Endothelial cell of umbilical vein (primary cell): ENCODE results near the gene VANGL2. TPM values are rescaled to one million over a fixed set of nuclear protein-coding genes. Genes with fewer than 3 reads are reported as not detected.

ENCODE experiments used
- BruUV-seq: library from RNA; stranded (reverse); fragments of 400-500 nt; replicated peaks from 2 replicates; lab custom pipeline; 2021; lab: Mats Ljungman, UMichigan
- CTCF ChIA-PET: fragments of 300-600, 350-600 bp; sonication (Branson Sonifier 250); formaldehyde crosslinking; loops from one replicate; lab custom pipeline; 2021; ENCODE audit warnings: antibody characterized with exemption, inconsistent platforms; lab: Charles Lee
- POLR2A ChIA-PET: fragments of 300-600, 350-600 bp; sonication (Branson Sonifier 250); formaldehyde crosslinking; loops from one replicate; lab custom pipeline; 2021; ENCODE audit warnings: antibody characterized with exemption, inconsistent platforms; lab: Charles Lee
- DNase-seq: peaks from one replicate; pipeline ENCODE4 v3.0.0-alpha.2; 2011; ENCODE audit warnings: low read depth, low spot score
- FAIRE-seq: peaks from 2 replicates; lab custom pipeline; 2011; peaks lifted over from hg19 to GRCh38; lab: Jason Lieb, UNC
- H2AFZ ChIP-seq: 2 replicates; pipeline ENCODE4 v1.6.0; 2012; ENCODE audit warnings: low read depth, low read length, control low read depth, inconsistent platforms
- H3K27ac ChIP-seq: 2 replicates; pipeline ENCODE4 v1.5.1; 2011; ENCODE audit warnings: low read depth, mild to moderate bottlenecking, control low read depth, low read length, moderate library complexity; ENCODE audit not compliant: insufficient read depth
- H3K27me3 ChIP-seq, 2 experiments: 2 replicates each; pipeline versions ENCODE4 v1.6.0 to v1.6.1; 2011; ENCODE audit warnings: low read length in 2 of 2, mixed read lengths in 1 of 2; ENCODE audit not compliant: control insufficient read depth in 2 of 2, insufficient read depth in 2 of 2
- H3K36me3 ChIP-seq, 2 experiments: 2 replicates in 1 of 2; 3 replicates in 1 of 2; pipeline ENCODE4 v1.5.1; 2011; ENCODE audit warnings: low read length in 2 of 2, mild to moderate bottlenecking in 1 of 2, moderate library complexity in 1 of 2; ENCODE audit not compliant: control insufficient read depth in 2 of 2, insufficient read depth in 2 of 2; ENCODE audit errors: extremely low read depth in 1 of 2
- H3K4me1 ChIP-seq: 3 replicates; pipeline ENCODE4 v1.5.1; 2011; ENCODE audit warnings: mild to moderate bottlenecking, low read length; ENCODE audit not compliant: control insufficient read depth, insufficient read depth; ENCODE audit errors: extremely low read depth
- H3K4me2 ChIP-seq: 2 replicates; pipeline ENCODE4 v1.6.1; 2011; ENCODE audit warnings: low read length, control low read depth, mixed read lengths; ENCODE audit not compliant: insufficient read depth
- H3K4me3 ChIP-seq, 3 experiments: fragments of 200-600 bp in 1 of 3; sonication (generic), shearing (Covaris generic) in 1 of 3; replicated peaks in 1 of 3; 2 replicates each; pipeline ENCODE4 v1.5.1; 2011 to 2016; ENCODE audit warnings: control low read depth in 3 of 3, low read length in 3 of 3, mild to moderate bottlenecking in 2 of 3, inconsistent platforms in 1 of 3, low read depth in 1 of 3, moderate library complexity in 1 of 3; ENCODE audit not compliant: insufficient read depth in 1 of 3
- H3K79me2 ChIP-seq: 2 replicates; pipeline ENCODE4 v1.6.0; 2012; ENCODE audit warnings: low read length, inconsistent platforms; ENCODE audit not compliant: control insufficient read depth, insufficient read depth
- H3K9ac ChIP-seq: replicated peaks from 2 replicates; pipeline ENCODE3; 2011; ENCODE audit warnings: low read length, control low read depth; ENCODE audit not compliant: insufficient read depth; ENCODE audit errors: extremely low read depth
- H3K9me1 ChIP-seq: replicated peaks from 3 replicates; pipeline ENCODE4 v1.6.0; 2011; ENCODE audit warnings: mild to moderate bottlenecking, low read length; ENCODE audit not compliant: control insufficient read depth, insufficient read depth; ENCODE audit errors: extremely low read depth
- H3K9me3 ChIP-seq: replicated peaks from 2 replicates; pipeline ENCODE4 v1.5.1; 2012; ENCODE audit warnings: low read length, inconsistent platforms; ENCODE audit not compliant: control insufficient read depth, insufficient read depth
- H4K20me1 ChIP-seq: replicated peaks from 2 replicates; pipeline ENCODE3; 2011; ENCODE audit warnings: mild to moderate bottlenecking, low read length; ENCODE audit not compliant: control insufficient read depth, insufficient read depth; ENCODE audit errors: extremely low read depth
- EZH2 ChIP-seq: IDR thresholded peaks from 2 replicates; pipeline ENCODE4 v1.6.1; 2012; ENCODE audit warnings: borderline replicate concordance, low read depth, mild to moderate bottlenecking, moderate library complexity, low read length, inconsistent platforms; ENCODE audit not compliant: severe bottlenecking
- FOS ChIP-seq: IDR thresholded peaks from 2 replicates; pipeline ENCODE4 v1.6.1; 2011; ENCODE audit warnings: mild to moderate bottlenecking, low read length, moderate library complexity, borderline replicate concordance; ENCODE audit not compliant: insufficient read depth
- GATA2 ChIP-seq: IDR thresholded peaks from 2 replicates; pipeline ENCODE4 v1.7.0; 2011; ENCODE audit warnings: low read depth, mild to moderate bottlenecking, moderate library complexity, mixed read lengths, low read length; ENCODE audit not compliant: insufficient read length, insufficient read depth
- JUN ChIP-seq: IDR thresholded peaks from 2 replicates; pipeline ENCODE4 v1.6.1; 2011; ENCODE audit warnings: borderline replicate concordance, low read depth; ENCODE audit not compliant: insufficient read length, insufficient read depth
- MYC ChIP-seq: IDR thresholded peaks from one replicate; pipeline ENCODE4 v1.6.1; 2011; ENCODE audit warnings: mild to moderate bottlenecking, low read depth, low read length
- POLR2A ChIP-seq: IDR thresholded peaks from 2 replicates; pipeline ENCODE4 v1.6.1; 2012; ENCODE audit warnings: low read depth, mild to moderate bottlenecking, control low read depth, low read length
- POLR2AphosphoS5 ChIP-seq: IDR thresholded peaks from 2 replicates; pipeline ENCODE4 v1.6.1; 2012; ENCODE audit warnings: low read depth, mild to moderate bottlenecking, control low read depth, low read length, moderate library complexity; ENCODE audit not compliant: insufficient read depth
- dilution Hi-C: fragments of 300-500 bp; cut with MboI; formaldehyde crosslinking; loops from one replicate; pipeline ENCODE4 v1.15.0; 2019; ENCODE audit warnings: low sequenced_read_pairs; ENCODE audit not compliant: extremely low pct_ligation_motif_present
- intact Hi-C: fragments of 100-400 bp; cut with micrococcal nuclease; formaldehyde crosslinking; loops from one replicate; pipeline ENCODE4 v1.10.0; 2022
- polyA plus RNA-seq, 4 experiments: library from polyadenylated mRNA; depleted of rRNA in 3 of 4; stranded (reverse) in 3 of 4; unstranded in 1 of 4; fragments of >200 nt; gene quantifications; 2 replicates each; pipeline versions ENCODE4 v1.2.1 to v1.2.3, GENCODE V29; 2011 to 2012; ENCODE audit warnings: missing spikeins in 1 of 4
- total RNA-seq: library from RNA; stranded (reverse); gene quantifications from 2 replicates; pipeline ENCODE4 v1.2.3, GENCODE V29; 2021
- TF ChIP-seq, protein P1 (sequence below), 2 donors: IDR thresholded peaks; 1 replicate in 1 of 2; 2 replicates in 1 of 2; pipeline ENCODE4 v1.5.1; 2011; ENCODE audit warnings: low read length in 2 of 2, mild to moderate bottlenecking in 2 of 2, moderate library complexity in 2 of 2, control low read depth in 1 of 2, inconsistent platforms in 1 of 2, low read depth in 1 of 2; ENCODE audit not compliant: insufficient read depth in 1 of 2; ENCODE audit errors: extremely low read depth in 1 of 2
- TF ChIP-seq, protein P2 (sequence below): IDR thresholded peaks from 2 replicates; pipeline ENCODE4 v1.6.1; 2011; ENCODE audit not compliant: insufficient read depth, insufficient read length

VANGL2 gene
- total and polyA plus RNA-seq, 2 donors (not counting 3 experiments of a cell fraction or from before 2014, with no cell fraction given) = 0.01 TPM; not detected in 1

DNA sequence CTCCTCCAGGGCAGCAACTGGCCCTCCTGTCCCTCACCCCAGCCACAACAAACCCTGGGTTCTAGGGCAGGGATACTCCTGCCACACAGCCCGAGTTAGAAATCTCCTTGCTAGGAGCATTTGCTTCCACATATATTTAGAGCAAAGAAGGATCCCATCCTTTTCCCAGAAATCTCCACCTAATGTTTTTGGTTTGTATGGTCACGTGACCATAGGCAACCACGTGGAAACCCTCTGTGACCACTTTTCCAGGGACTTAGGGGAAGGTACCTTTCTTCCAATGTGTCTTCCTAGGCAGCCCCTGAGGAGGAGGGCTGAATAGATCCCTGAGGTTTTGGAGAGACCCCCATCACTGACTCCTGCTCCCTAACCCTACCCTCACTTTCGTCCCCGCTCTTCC is 25.5 kb downstream of the VANGL2 start:
- BruUV-seq = no TSS peak
- Histone ChIP-seq H3K27ac (no peak overlapping the region), H4K20me1 (no peaks in the 10 kb centered on the region), H3K9me3 (no peaks in the 10 kb centered on the region), H3K9ac (no peak overlapping the region), H3K27me3 (peaks cover 7 to 14% of the 10 kb centered on the region in 2 experiments), H3K9me1 (no peaks in the 10 kb centered on the region), H3K4me1 (no peaks in the 10 kb centered on the region), H3K4me2 (no peak overlapping the region), H2AFZ (no peak overlapping the region), H3K36me3 (no peaks in the 10 kb centered on the region), H3K79me2 (no peaks in the 10 kb centered on the region), H3K4me3 (no peak overlapping the region)
- ChIA-PET POLR2A (no interaction called here), CTCF (no interaction called here)
- TF ChIP-seq JUN = no peak
- TF ChIP-seq, protein P1, sequence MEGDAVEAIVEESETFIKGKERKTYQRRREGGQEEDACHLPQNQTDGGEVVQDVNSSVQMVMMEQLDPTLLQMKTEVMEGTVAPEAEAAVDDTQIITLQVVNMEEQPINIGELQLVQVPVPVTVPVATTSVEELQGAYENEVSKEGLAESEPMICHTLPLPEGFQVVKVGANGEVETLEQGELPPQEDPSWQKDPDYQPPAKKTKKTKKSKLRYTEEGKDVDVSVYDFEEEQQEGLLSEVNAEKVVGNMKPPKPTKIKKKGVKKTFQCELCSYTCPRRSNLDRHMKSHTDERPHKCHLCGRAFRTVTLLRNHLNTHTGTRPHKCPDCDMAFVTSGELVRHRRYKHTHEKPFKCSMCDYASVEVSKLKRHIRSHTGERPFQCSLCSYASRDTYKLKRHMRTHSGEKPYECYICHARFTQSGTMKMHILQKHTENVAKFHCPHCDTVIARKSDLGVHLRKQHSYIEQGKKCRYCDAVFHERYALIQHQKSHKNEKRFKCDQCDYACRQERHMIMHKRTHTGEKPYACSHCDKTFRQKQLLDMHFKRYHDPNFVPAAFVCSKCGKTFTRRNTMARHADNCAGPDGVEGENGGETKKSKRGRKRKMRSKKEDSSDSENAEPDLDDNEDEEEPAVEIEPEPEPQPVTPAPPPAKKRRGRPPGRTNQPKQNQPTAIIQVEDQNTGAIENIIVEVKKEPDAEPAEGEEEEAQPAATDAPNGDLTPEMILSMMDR (IDR thresholded peaks at IDR 0.05; ENCODE audit: extremely low read depth in 1 of 2, insufficient read depth in 1 of 2, low read depth in 1 of 2, low read length in 2 of 2) = no peak
- no peak for TF ChIP-seq POLR2A
- TF ChIP-seq, protein P2, sequence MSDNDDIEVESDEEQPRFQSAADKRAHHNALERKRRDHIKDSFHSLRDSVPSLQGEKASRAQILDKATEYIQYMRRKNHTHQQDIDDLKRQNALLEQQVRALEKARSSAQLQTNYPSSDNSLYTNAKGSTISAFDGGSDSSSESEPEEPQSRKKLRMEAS = no peak
- TF ChIP-seq MYC = no peak
- TF ChIP-seq FOS = no peak
- TF ChIP-seq EZH2 = no peak
- TF ChIP-seq POLR2AphosphoS5 = no peak
- no peak for TF ChIP-seq GATA2
- no peak for FAIRE-seq
- no peak for DNase-seq
- dilution Hi-C loops = no loop called here
- intact Hi-C loops = no loop called here
